ENCODE results near the gene DPM2. TPM values are rescaled to one million over a fixed set of nuclear protein-coding genes. Genes with fewer than 3 reads are reported as not detected.

Gene DPM2
- total RNA-seq, 1 experiment from 2014 or later = 56.1 TPM

GRCh38 chr9:127930231-127931091 lies 7.2 kb downstream of the DPM2 start, which contains the start of gene PIP5KL1 (continued):
- TF ChIP-seq, protein P1, sequence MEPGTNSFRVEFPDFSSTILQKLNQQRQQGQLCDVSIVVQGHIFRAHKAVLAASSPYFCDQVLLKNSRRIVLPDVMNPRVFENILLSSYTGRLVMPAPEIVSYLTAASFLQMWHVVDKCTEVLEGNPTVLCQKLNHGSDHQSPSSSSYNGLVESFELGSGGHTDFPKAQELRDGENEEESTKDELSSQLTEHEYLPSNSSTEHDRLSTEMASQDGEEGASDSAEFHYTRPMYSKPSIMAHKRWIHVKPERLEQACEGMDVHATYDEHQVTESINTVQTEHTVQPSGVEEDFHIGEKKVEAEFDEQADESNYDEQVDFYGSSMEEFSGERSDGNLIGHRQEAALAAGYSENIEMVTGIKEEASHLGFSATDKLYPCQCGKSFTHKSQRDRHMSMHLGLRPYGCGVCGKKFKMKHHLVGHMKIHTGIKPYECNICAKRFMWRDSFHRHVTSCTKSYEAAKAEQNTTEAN (CRISPR knock-in tag; IDR thresholded peaks at IDR 0.05) = 0 out of 2 replicates have a peak, but pooled peaks have one; percentile 64
- TF ChIP-seq EMX1 (CRISPR knock-in tag; IDR thresholded peaks at IDR 0.05) (peak; percentile 69; the same call in 1 of the 2 replicates), NFYB (CRISPR knock-in tag; conservative IDR thresholded peaks at IDR 0.05; ENCODE audit: low read depth) (peak; percentile 90), ZBTB21 (CRISPR knock-in tag; IDR thresholded peaks at IDR 0.05; ENCODE audit: borderline replicate concordance) (0 out of 2 replicates have a peak, but pooled peaks have one; percentile 63), OVOL2 (CRISPR knock-in tag; IDR thresholded peaks at IDR 0.05; ENCODE audit: borderline replicate concordance) (no peak), ZNF423 (CRISPR knock-in tag; IDR thresholded peaks at IDR 0.05) (no peak), ZNF416 (CRISPR knock-in tag; IDR thresholded peaks at IDR 0.05) (peak; percentile 93; the same call in 1 of the 2 replicates), TCF7 (CRISPR knock-in tag; IDR thresholded peaks at IDR 0.05; ENCODE audit: low read depth) (no peak), JUN (CRISPR knock-in tag; IDR thresholded peaks at IDR 0.05) (0 out of 2 replicates have a peak, but pooled peaks have one; percentile 66), ZNF671 (CRISPR knock-in tag; IDR thresholded peaks at IDR 0.05) (peak; percentile 79; the same call in 1 of the 2 replicates), KAT7 (CRISPR knock-in tag; IDR thresholded peaks at IDR 0.05; ENCODE audit: borderline replicate concordance) (no peak), ZMAT4 (CRISPR knock-in tag; IDR thresholded peaks at IDR 0.05) (no peak), ESRRA (CRISPR knock-in tag; IDR thresholded peaks at IDR 0.05; ENCODE audit: borderline replicate concordance) (no peak), ZNF138 (CRISPR knock-in tag; conservative IDR thresholded peaks at IDR 0.05) (no peak), ERG (CRISPR knock-in tag; IDR thresholded peaks at IDR 0.05) (peak; percentile 89), E2F4 (CRISPR knock-in tag; IDR thresholded peaks at IDR 0.05; ENCODE audit: borderline replicate concordance, low read depth) (no peak), MYBL2 (CRISPR knock-in tag; IDR thresholded peaks at IDR 0.05) (0 out of 2 replicates have a peak, but pooled peaks have one; percentile 33), TEAD4 (CRISPR knock-in tag; IDR thresholded peaks at IDR 0.05) (no peak)
- TF ChIP-seq, protein P2, sequence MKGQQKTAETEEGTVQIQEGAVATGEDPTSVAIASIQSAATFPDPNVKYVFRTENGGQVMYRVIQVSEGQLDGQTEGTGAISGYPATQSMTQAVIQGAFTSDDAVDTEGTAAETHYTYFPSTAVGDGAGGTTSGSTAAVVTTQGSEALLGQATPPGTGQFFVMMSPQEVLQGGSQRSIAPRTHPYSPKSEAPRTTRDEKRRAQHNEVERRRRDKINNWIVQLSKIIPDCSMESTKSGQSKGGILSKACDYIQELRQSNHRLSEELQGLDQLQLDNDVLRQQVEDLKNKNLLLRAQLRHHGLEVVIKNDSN (CRISPR knock-in tag; IDR thresholded peaks at IDR 0.05) = peak; percentile 64; the same call in 1 of the 2 replicates
- TF ChIP-seq, protein P3, sequence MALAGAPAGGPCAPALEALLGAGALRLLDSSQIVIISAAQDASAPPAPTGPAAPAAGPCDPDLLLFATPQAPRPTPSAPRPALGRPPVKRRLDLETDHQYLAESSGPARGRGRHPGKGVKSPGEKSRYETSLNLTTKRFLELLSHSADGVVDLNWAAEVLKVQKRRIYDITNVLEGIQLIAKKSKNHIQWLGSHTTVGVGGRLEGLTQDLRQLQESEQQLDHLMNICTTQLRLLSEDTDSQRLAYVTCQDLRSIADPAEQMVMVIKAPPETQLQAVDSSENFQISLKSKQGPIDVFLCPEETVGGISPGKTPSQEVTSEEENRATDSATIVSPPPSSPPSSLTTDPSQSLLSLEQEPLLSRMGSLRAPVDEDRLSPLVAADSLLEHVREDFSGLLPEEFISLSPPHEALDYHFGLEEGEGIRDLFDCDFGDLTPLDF (CRISPR knock-in tag; IDR thresholded peaks at IDR 0.05) = no peak
- TF ChIP-seq, protein P4, sequence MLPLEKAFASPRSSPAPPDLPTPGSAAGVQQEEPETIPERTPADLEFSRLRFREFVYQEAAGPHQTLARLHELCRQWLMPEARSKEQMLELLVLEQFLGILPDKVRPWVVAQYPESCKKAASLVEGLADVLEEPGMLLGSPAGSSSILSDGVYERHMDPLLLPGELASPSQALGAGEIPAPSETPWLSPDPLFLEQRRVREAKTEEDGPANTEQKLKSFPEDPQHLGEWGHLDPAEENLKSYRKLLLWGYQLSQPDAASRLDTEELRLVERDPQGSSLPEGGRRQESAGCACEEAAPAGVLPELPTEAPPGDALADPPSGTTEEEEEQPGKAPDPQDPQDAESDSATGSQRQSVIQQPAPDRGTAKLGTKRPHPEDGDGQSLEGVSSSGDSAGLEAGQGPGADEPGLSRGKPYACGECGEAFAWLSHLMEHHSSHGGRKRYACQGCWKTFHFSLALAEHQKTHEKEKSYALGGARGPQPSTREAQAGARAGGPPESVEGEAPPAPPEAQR (CRISPR knock-in tag; IDR thresholded peaks at IDR 0.05) = no peak
- TF ChIP-seq, protein P5, sequence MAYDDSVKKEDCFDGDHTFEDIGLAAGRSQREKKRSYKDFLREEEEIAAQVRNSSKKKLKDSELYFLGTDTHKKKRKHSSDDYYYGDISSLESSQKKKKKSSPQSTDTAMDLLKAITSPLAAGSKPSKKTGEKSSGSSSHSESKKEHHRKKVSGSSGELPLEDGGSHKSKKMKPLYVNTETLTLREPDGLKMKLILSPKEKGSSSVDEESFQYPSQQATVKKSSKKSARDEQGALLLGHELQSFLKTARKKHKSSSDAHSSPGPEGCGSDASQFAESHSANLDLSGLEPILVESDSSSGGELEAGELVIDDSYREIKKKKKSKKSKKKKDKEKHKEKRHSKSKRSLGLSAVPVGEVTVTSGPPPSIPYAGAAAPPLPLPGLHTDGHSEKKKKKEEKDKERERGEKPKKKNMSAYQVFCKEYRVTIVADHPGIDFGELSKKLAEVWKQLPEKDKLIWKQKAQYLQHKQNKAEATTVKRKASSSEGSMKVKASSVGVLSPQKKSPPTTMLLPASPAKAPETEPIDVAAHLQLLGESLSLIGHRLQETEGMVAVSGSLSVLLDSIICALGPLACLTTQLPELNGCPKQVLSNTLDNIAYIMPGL (CRISPR knock-in tag; IDR thresholded peaks at IDR 0.05) = peak; percentile 68; the same call in 1 of the 2 replicates
